PFSK-1 (cell line): ENCODE data around the gene AIF1. TPM values are rescaled to one million over a fixed set of nuclear protein-coding genes. Genes with fewer than 3 reads are reported as not detected.

ENCODE experiments used
- FOXP2 ChIP-seq: optimal IDR thresholded peaks from 2 replicates; pipeline ENCODE3; 2011; ENCODE audit warnings: borderline replicate concordance, control low read depth, inconsistent platforms; ENCODE audit not compliant: insufficient read depth; ENCODE audit errors: extremely low read length, extremely low read depth
- POLR2AphosphoS5 ChIP-seq: IDR thresholded peaks from 2 replicates; pipeline ENCODE4 v1.6.1; 2012; ENCODE audit warnings: low read depth, mild to moderate bottlenecking, control low read depth, low read length, moderate library complexity
- REST ChIP-seq, 2 experiments: IDR thresholded peaks; 2 replicates each; pipeline versions ENCODE4 v1.6.1 to v1.8.0; 2011 to 2012; ENCODE audit warnings: low read depth in 2 of 2, low read length in 2 of 2, control low read depth in 1 of 2, inconsistent platforms in 1 of 2, mild to moderate bottlenecking in 1 of 2, moderate library complexity in 1 of 2; ENCODE audit not compliant: insufficient read depth in 1 of 2
- SIN3A ChIP-seq: IDR thresholded peaks from 2 replicates; pipeline ENCODE4 v1.6.1; 2012; ENCODE audit warnings: mild to moderate bottlenecking, low read length, moderate library complexity, borderline replicate concordance; ENCODE audit not compliant: insufficient read depth
- TAF1 ChIP-seq: IDR thresholded peaks from 2 replicates; pipeline ENCODE4 v1.6.1; 2012; ENCODE audit warnings: low read length, control low read depth, borderline replicate concordance; ENCODE audit not compliant: insufficient read depth
- polyA plus RNA-seq: library from polyadenylated mRNA; unstranded; fragments of >200 nt; gene quantifications from one replicate; pipeline ENCODE4 v1.2.1, GENCODE V29; 2012; ENCODE audit warnings: low read depth, missing spikeins; ENCODE audit not compliant: insufficient read length

Gene AIF1
- polyA plus RNA-seq: not detected

GRCh38 chr6:31614684-31615578, at the start of gene AIF1:
Gene AIF1 (plus strand): TSS chr6:31615234. CDS start chr6:31615330, 96 bp downstream.
- no peak for TF ChIP-seq SIN3A
- no peak for TF ChIP-seq FOXP2
- no peak for TF ChIP-seq TAF1
- no peak for TF ChIP-seq REST (IDR thresholded peaks at IDR 0.05; ENCODE audit: insufficient read depth in 1 of 2, low read depth in 2 of 2, low read length in 2 of 2)
- TF ChIP-seq POLR2AphosphoS5: no peak

GRCh38 chr6:31567531-31568370, 47.3 kb upstream of the AIF1 start:
- TF ChIP-seq REST (IDR thresholded peaks at IDR 0.05; ENCODE audit: insufficient read depth in 1 of 2, low read depth in 2 of 2, low read length in 2 of 2) (no peak), POLR2AphosphoS5 (no peak)

- no peak for TF ChIP-seq TAF1
- no peak for TF ChIP-seq SIN3A
- TF ChIP-seq POLR2AphosphoS5: no peak
- TF ChIP-seq REST (IDR thresholded peaks at IDR 0.05; ENCODE audit: insufficient read depth in 1 of 2, low read depth in 2 of 2, low read length in 2 of 2): no peak
- no peak for TF ChIP-seq FOXP2
Measured at GRCh38 chr6:31568537-31568961, 46.5 kb upstream of the AIF1 start.

- no peak for TF ChIP-seq POLR2AphosphoS5
Measured at GRCh38 chr6:31569861-31570536, 45.0 kb upstream of the AIF1 start.

- no peak for TF ChIP-seq REST (IDR thresholded peaks at IDR 0.05; ENCODE audit: insufficient read depth in 1 of 2, low read depth in 2 of 2, low read length in 2 of 2)
- no peak for TF ChIP-seq FOXP2
- TF ChIP-seq POLR2AphosphoS5: no peak
- TF ChIP-seq TAF1: no peak
- no peak for TF ChIP-seq SIN3A
Measured at GRCh38 chr6:31572041-31572911, 42.8 kb upstream of the AIF1 start, which contains the start of gene LTA. Gene LTA (plus strand): TSS chr6:31572289. CDS start chr6:31572743, 454 bp downstream.
